Heart left ventricle (tissue), 16 donors: ENCODE data around the gene SNAPC2. TPM values are rescaled to one million over a fixed set of nuclear protein-coding genes. Genes with fewer than 3 reads are reported as not detected.
A peak's percentile ranks its signal among the peaks of the same experiment; 100 is the strongest.

Experiments
- ATAC-seq, 4 donors: fragments of 200-7000 bp; cut with Tn5 transposase; one replicate each; pipeline ENCODE4 v1.9.1; 2020 to 2022; ENCODE audit warnings: moderate library complexity in 4 of 4, mild to moderate bottlenecking in 3 of 4, moderate number of reproducible peaks in 1 of 4
- DNase-seq, 5 donors: peaks; one replicate each; pipeline ENCODE4 v3.0.0-alpha.2; 2020
- H3K27ac ChIP-seq, 12 donors: fragments of 200-600 bp; sonication (generic) in 4 of 12; one replicate each; pipeline versions ENCODE4 v1.5.0 to v1.8.0; 2016 to 2022; ENCODE audit warnings: mild to moderate bottlenecking in 2 of 12
- H3K27me3 ChIP-seq, 9 donors: fragments of 200-600 bp; sonication (generic) in 2 of 9; one replicate each; pipeline versions ENCODE4 v1.5.1 to v1.8.0; 2016 to 2022; ENCODE audit warnings: mild to moderate bottlenecking in 3 of 9
- H3K36me3 ChIP-seq, 9 donors: fragments of 200-600 bp; sonication (generic) in 2 of 9; one replicate each; pipeline versions ENCODE4 v1.5.0 to v1.8.0; 2018 to 2022; ENCODE audit warnings: mild to moderate bottlenecking in 2 of 9
- H3K4me1 ChIP-seq, 12 donors: fragments of 200-600 bp; sonication (generic) in 4 of 12; one replicate each; pipeline versions ENCODE4 v1.5.0 to v1.8.0; 2016 to 2022; ENCODE audit warnings: mild to moderate bottlenecking in 3 of 12
- H3K4me3 ChIP-seq, 12 donors: fragments of 200-600 bp; sonication (generic) in 4 of 12; one replicate each; pipeline versions ENCODE4 v1.5.0 to v1.8.0; 2017 to 2022; ENCODE audit warnings: mild to moderate bottlenecking in 9 of 12, moderate library complexity in 4 of 12
- H3K9me3 ChIP-seq, 12 donors: fragments of 200-600 bp; sonication (generic) in 4 of 12; one replicate each; pipeline versions ENCODE4 v1.5.0 to v1.8.0; 2016 to 2022; ENCODE audit warnings: mild to moderate bottlenecking in 1 of 12
- POLR2A ChIP-seq, 2 donors: fragments of 450-650 bp; IDR thresholded peaks; one replicate each; pipeline ENCODE4 v1.6.1; 2017; ENCODE audit warnings: antibody characterized with exemption in 2 of 2, mild to moderate bottlenecking in 2 of 2, moderate library complexity in 2 of 2
- WGBS, 4 donors: extraction: QIAGEN DNeasy Blood & Tissue Kit in 2 of 4; methylation state at CpG; one replicate each; pipeline versions ENCODE4 v1.1.5 to v1.1.7; 2013 to 2018; 5-methylcytosine and 5-hydroxymethylcytosine counted together
- intact Hi-C, 10 donors: fragments of 100-400 bp; cut with DNase I; formaldehyde crosslinking; loops; one replicate each; pipeline versions ENCODE4 v1.11.1 to v1.14.2; 2022
- long read RNA-seq, 3 donors: library from polyadenylated mRNA; unstranded; transcript quantifications; one replicate each; pipeline ENCODE4 v2.0.0, GENCODE V29; 2020 to 2021
- polyA plus RNA-seq, 2 donors: library from polyadenylated mRNA; stranded (reverse); fragments of 200-250 nt; gene quantifications; one replicate each; pipeline ENCODE4 v1.2.3, GENCODE V29; 2013
- total RNA-seq, 9 donors: library from RNA; depleted of rRNA in 2 of 9; stranded (reverse); fragments of >200 nt in 2 of 9; fragmentation: NEBNext Ultra II Directional in 3 of 9; extraction: Animal tissue kit (Norgen Biotek cat#: 25700) in 3 of 9; gene quantifications; one replicate each; pipeline versions ENCODE4 v1.1.0 to v1.2.4, GENCODE V29; 2016 to 2023
- TF ChIP-seq, protein P1 (sequence below), 12 donors: fragments of 200-600 bp; sonication (generic) in 4 of 12; IDR thresholded peaks; one replicate each; pipeline versions ENCODE4 v1.5.0 to v1.8.0; 2018 to 2022; ENCODE audit warnings: antibody characterized with exemption in 12 of 12, mild to moderate bottlenecking in 5 of 12
- donor health status: ischemic (EF 13 %, LVEDD 7.1; RV severe dilation, severe dysfunction).
- donor health status: healthy with polysubstance abuse.
- donor health status: DM: no; HTN: yes; CAD: no.
- donor health status: DM: no; HTN: no; CAD: no.
- donor health status: ischemic (EF 25% LVEDD 6.9; RV normal size, moderate dysfunction).
- donor health status: ischemic (EF 25% LVEDD 5.7; RV mildly dilated, moderate dysfunction).
- donor health status: healthy.
- donor health status: DM: yes; HTN: yes; CAD: no.
- donor health status: ischemic (EF 35%, LVEDD 5.7; RV mildly dilated, moderate dysfunction).
- donor health status: nonischemic (EF 11% LVEDD 7.7; RV severe dilation, severe dysfunction).
- donor health status: DM: yes; HTN: yes; CAD: no.
- donor health status: PGD.
- donor health status: ischemic (EF 29% LVEDD 5.4; RV normal size, mild dysfunction).
- donor health status: nonischemic (EF 23%, LVEDD 6.1; RV moderate dilation, normal function).

The SNAPC2 gene, protein sequence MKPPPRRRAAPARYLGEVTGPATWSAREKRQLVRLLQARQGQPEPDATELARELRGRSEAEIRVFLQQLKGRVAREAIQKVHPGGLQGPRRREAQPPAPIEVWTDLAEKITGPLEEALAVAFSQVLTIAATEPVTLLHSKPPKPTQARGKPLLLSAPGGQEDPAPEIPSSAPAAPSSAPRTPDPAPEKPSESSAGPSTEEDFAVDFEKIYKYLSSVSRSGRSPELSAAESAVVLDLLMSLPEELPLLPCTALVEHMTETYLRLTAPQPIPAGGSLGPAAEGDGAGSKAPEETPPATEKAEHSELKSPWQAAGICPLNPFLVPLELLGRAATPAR
- total RNA-seq (10 to 100 TPM in 4 of 9 donors, 1 to 10 TPM in 5; 6.8 to 16.7 (median 9.3) TPM), polyA plus RNA-seq (10 to 100 TPM; 10.4 to 28.9 TPM)
- long read RNA-seq, donor 1, transcript SNAPC2-201 (5 exons, 1,542 nt) = major isoform, 12 of 16 reads
- long read RNA-seq, donor 1, partial matches to known transcripts = 3 of 16 reads
- long read RNA-seq, donor 1, other reads (novel, unspliced or antisense) = 0 of 16 reads
- long read RNA-seq, donor 2, transcript SNAPC2-201 (5 exons, 1,542 nt) = major isoform, 50 of 63 reads
- long read RNA-seq, donor 2, transcript SNAPC2-206 (5 exons, 1,413 nt) = minor isoform, 7 of 63 reads
- long read RNA-seq, donor 2, partial matches to known transcripts = 3 of 63 reads
- long read RNA-seq, donor 2, other reads (novel, unspliced or antisense) = 2 of 63 reads
- long read RNA-seq, donor 3, transcript SNAPC2-201 (5 exons, 1,542 nt) = major isoform, 19 of 30 reads
- long read RNA-seq, donor 3, partial matches to known transcripts = 8 of 30 reads
- long read RNA-seq, donor 3, other reads (novel, unspliced or antisense) = 1 of 30 reads

DNA sequence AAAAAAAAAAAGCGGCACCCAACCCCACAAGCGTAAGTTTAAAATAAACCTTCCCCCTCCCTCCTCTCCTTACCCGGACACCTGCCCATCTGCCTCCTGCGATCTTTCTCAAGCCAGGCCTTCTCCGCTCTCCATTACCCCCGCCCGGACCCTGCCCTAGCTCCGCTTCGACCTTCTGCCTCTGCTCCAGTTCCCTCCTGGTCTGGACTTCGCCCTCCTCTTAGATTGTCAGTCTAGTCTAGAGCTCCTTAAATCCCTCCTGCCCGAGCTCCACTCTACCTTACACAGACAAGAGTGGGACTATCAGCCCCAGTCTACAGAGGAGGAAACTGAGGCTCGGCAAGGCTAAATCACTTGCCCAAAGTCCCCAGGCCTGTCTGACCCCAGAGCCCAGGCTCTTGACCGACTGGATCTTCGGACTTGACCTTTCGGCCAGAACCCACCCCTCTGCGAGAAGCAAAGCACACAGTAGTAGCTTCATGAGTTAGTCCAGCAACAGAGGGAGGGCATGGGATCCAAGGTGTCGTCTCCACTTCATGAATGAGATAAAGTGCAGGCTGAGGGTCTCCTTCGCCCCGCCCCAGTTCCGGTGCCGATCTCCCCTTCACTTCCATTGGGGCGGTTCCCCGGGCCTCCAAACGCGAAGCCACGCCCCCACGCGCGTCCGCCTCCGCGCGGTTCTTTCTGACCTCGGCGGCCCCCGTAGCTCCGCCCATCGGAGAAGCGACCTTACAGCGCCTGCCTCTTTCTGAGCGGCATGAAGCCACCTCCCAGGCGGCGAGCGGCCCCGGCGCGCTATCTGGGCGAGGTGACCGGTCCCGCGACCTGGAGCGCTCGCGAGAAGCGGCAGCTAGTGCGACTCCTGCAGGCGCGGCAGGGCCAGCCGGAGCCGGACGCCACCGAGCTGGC lies at the start of gene SNAPC2:
SNAPC2 (plus strand) TSS at position 729 of the 909 bp plus-strand sequence; CDS start at position 758, 29 bp downstream.
- Histone ChIP-seq H3K4me1 (peaks cover 5 to 63% (median 38%) of the 10 kb centered on the region in 12 donors), H3K27ac (peak within 1 kb of the TSS; percentile 70 to 97 (median 90)), H3K36me3 (peaks cover 0 to 19% (median 14%) of the 10 kb centered on the region in 9 donors), H3K4me3 (peak within 1 kb of the TSS; percentile 52 to 98 (median 79)), H3K9me3 (no peaks in the 10 kb centered on the region), H3K27me3 (peaks cover 16 to 46% (median 32%) of the 10 kb centered on the region in 9 donors)
- DNase-seq (peak; percentile 96 to 98 (median 98)), ATAC-seq (peak; percentile 32 to 75 (median 68))
- intact Hi-C loops = loop anchor here in 6 of 10 donors (1.0 to 5.0 kb wide), 4 partner anchors 15 to 68 kb away; partner anchors contain the start of gene MAP2K7 (in 2 of the 6)
- 6 to 29% (median 11%) methylated on average over 29 to 62 of the region's 62 CpGs for WGBS, 4 donors
- TF ChIP-seq POLR2A (IDR thresholded peaks at IDR 0.05) = peak in 1 of 2 donors; percentile 74
- TF ChIP-seq, protein P1, sequence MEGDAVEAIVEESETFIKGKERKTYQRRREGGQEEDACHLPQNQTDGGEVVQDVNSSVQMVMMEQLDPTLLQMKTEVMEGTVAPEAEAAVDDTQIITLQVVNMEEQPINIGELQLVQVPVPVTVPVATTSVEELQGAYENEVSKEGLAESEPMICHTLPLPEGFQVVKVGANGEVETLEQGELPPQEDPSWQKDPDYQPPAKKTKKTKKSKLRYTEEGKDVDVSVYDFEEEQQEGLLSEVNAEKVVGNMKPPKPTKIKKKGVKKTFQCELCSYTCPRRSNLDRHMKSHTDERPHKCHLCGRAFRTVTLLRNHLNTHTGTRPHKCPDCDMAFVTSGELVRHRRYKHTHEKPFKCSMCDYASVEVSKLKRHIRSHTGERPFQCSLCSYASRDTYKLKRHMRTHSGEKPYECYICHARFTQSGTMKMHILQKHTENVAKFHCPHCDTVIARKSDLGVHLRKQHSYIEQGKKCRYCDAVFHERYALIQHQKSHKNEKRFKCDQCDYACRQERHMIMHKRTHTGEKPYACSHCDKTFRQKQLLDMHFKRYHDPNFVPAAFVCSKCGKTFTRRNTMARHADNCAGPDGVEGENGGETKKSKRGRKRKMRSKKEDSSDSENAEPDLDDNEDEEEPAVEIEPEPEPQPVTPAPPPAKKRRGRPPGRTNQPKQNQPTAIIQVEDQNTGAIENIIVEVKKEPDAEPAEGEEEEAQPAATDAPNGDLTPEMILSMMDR (IDR thresholded peaks at IDR 0.05) = peak in 2 of 12 donors; percentile 10 to 14

DNA sequence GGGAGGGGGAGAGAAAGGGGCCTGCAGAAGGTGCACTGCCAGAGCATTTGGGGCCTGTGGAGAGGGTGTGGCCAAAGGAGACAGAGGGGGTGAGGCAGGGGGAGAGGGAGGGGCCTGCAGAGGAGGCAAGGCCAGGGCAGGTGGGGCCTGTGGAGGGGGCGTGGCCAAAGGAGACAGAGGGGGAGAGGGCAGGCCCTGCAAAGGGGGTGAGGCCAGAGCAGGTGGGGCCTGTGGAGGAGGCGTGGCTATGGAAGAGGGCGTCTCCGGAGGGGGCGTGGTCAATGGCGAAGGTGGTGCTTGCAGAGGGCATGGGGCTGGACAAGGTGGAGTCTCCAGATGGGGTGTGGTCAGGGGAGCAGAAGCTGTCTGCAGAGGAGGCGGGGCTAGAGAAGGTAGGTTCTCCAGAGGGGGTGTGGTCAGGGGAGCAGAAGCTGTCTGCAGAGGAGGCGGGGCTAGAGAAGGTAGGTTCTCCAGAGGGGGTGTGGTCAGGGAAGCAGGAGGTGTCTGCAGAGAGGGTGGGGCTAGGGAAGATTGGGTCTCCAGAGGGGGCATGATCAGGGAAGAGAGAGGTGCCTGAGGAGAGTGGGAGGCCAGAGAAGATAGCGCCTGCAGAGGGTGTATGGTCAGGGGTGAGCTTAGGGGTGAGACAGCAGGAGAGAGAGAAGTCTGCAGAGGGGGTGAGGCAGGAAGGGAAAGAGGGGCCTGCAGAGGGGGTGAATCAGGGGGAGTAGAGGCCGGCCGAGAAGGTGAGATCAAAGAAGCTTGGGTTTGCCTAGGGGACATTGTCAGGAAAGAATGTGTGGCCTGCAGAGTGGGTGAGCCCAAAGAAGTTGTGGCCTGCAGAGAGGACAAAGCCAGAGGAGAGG lies 49.3 kb upstream of the SNAPC2 start:
- peak in 2 of 5 donors; percentile 48 to 61 for DNase-seq
- Histone ChIP-seq H3K4me1 (peaks cover 4 to 56% (median 22%) of the 10 kb centered on the region in 12 donors), H3K4me3 (peak overlapping the region in 1 of 12 donors; percentile 42), H3K9me3 (no peaks in the 10 kb centered on the region), H3K36me3 (no peaks in the 10 kb centered on the region), H3K27me3 (peaks cover 16 to 59% (median 29%) of the 10 kb centered on the region in 9 donors), H3K27ac (peak overlapping the region in 1 of 12 donors; percentile 7)
- TF ChIP-seq POLR2A (IDR thresholded peaks at IDR 0.05) = no peak
- TF ChIP-seq, protein P1 (IDR thresholded peaks at IDR 0.05) = no peak
- intact Hi-C loops = no loop called here
- ATAC-seq = peak in 2 of 4 donors; percentile 8
- 61 to 73% (median 68%) methylated on average over 11 of the region's 11 CpGs for WGBS, 4 donors
